ENCODE data around the gene MAP1LC3A. TPM values are rescaled to one million over a fixed set of nuclear protein-coding genes. Genes with fewer than 3 reads are reported as not detected.
"Not testable (repeated sequence)": the region's sequence is repeated elsewhere in the genome, so short reads cannot be mapped to it uniquely, and the experiment has no call there.

The MAP1LC3A gene
- total RNA-seq, 1 experiment from 2014 or later, result 25.9 TPM

GRCh38 chr20:34512955-34513419 lies 45.5 kb upstream of the MAP1LC3A start:
- peaks cover 13 to 15% of the 10 kb centered on the region in 2 experiments for H3K4me1 Mint-ChIP-seq
- H3T11ph ChIP-seq (ENCODE audit: low read length), result no peak overlapping the region

GRCh38 chr20:34514034-34514433 lies 44.5 kb upstream of the MAP1LC3A start:
- H4K8ac ChIP-seq (replicated peaks; ENCODE audit: insufficient read length, low read depth, low read length); H3K27me3 ChIP-seq (ENCODE audit: insufficient read depth, low read length); H3K4ac ChIP-seq (ENCODE audit: low read depth, low read length); H3K56ac ChIP-seq (ENCODE audit: insufficient read length, low read depth, low read length); H3K4me2 ChIP-seq (ENCODE audit: insufficient read depth, insufficient read length, low read length); H3K14ac ChIP-seq (ENCODE audit: insufficient read depth, low read length); H4K20me1 ChIP-seq (ENCODE audit: control insufficient read depth, insufficient read depth, insufficient read length); H3K27me3 Mint-ChIP-seq (ENCODE audit: low read depth); H3T11ph ChIP-seq (ENCODE audit: low read length); H3K4me3 Mint-ChIP-seq; H3K9me3 ChIP-seq (ENCODE audit: control insufficient read depth, low read depth, low read length); H3K27ac Mint-ChIP-seq; H4K91ac ChIP-seq (ENCODE audit: insufficient read length, low read depth, low read length); H3K18ac ChIP-seq (ENCODE audit: insufficient read length, low read depth, low read length); H2AK5ac ChIP-seq (ENCODE audit: insufficient read length, low read length); H3K23ac ChIP-seq (ENCODE audit: insufficient read length, low read depth, low read length); H3K9me3 Mint-ChIP-seq; H4K5ac ChIP-seq (ENCODE audit: insufficient read length, low read depth, low read length); H3K23me2 ChIP-seq (ENCODE audit: insufficient read length, low read depth, low read length, poor library complexity, severe bottlenecking); H2AFZ ChIP-seq (ENCODE audit: low read length); H2BK20ac ChIP-seq (ENCODE audit: low read depth, low read length, poor library complexity, severe bottlenecking); H2BK5ac ChIP-seq (ENCODE audit: insufficient read length, low read length); H3K79me2 ChIP-seq (ENCODE audit: insufficient read depth, low read length); H3K79me1 ChIP-seq (ENCODE audit: insufficient read depth, low read depth, low read length, poor library complexity, severe bottlenecking); DNase-seq; H2BK15ac ChIP-seq (ENCODE audit: low read depth, low read length); H3K4me1 ChIP-seq (ENCODE audit: insufficient read depth, low read length); H2BK120ac ChIP-seq (ENCODE audit: low read depth, low read length, poor library complexity, severe bottlenecking); H3K9ac ChIP-seq (ENCODE audit: extremely low read depth, insufficient read length, low read length); H3K27ac ChIP-seq (ENCODE audit: insufficient read length, low read depth, low read length); H2BK12ac ChIP-seq (ENCODE audit: insufficient read length, low read depth, low read length): not testable (repeated sequence)
- peaks cover 15 to 20% of the 10 kb centered on the region in 2 experiments for H3K4me1 Mint-ChIP-seq
- H3K36me3 Mint-ChIP-seq (ENCODE audit: insufficient read depth in 1 of 3, low read depth in 3 of 3), result peaks cover 0 to 24% (median 3%) of the 10 kb centered on the region in 3 experiments; a peak in 2 of 7 replicates
- no CpG with 5 or more reads among the region's 17 CpGs for WGBS (ENCODE audit: extremely low coverage, insufficient read length, low lambda C conversion rate)

More at GRCh38 chr20:34512955-34513419, 45.5 kb upstream of the MAP1LC3A start:
- no peak overlapping the region for H3K56ac ChIP-seq (ENCODE audit: insufficient read length, low read depth, low read length)
- DNase-seq, result no peak
- no peak overlapping the region for H2BK5ac ChIP-seq (ENCODE audit: insufficient read length, low read length)
- no peak overlapping the region for H2AK5ac ChIP-seq (ENCODE audit: insufficient read length, low read length)
- H3K9ac ChIP-seq (ENCODE audit: extremely low read depth, insufficient read length, low read length), result no peak overlapping the region
- H3K23me2 ChIP-seq (ENCODE audit: insufficient read length, low read depth, low read length, poor library complexity, severe bottlenecking), result peaks cover 7% of the 10 kb centered on the region
- H3K4me1 ChIP-seq (ENCODE audit: insufficient read depth, low read length), result no peaks in the 10 kb centered on the region
- no peak overlapping the region for H2AFZ ChIP-seq (ENCODE audit: low read length)
- peaks cover 2% of the 10 kb centered on the region; the same call in 1 of the 2 replicates for H3K79me2 ChIP-seq (ENCODE audit: insufficient read depth, low read length)
- no peak for TF ChIP-seq CTCF (conservative IDR thresholded peaks at IDR 0.05)
- Mint-ChIP-seq H3K27ac (0 out of 7 replicates have a peak overlapping the region, but pooled peaks of 1 of the 3 experiments have one; percentile 4), H3K4me3 (no peak overlapping the region), H3K27me3 (ENCODE audit: low read depth) (peaks cover 2% of the 10 kb centered on the region; the same call in 1 of the 2 replicates), H3K9me3 (no peaks in the 10 kb centered on the region; a peak in 1 of 5 replicates), H3K36me3 (ENCODE audit: insufficient read depth in 1 of 3, low read depth in 3 of 3) (peaks cover 0 to 22% (median 7%) of the 10 kb centered on the region in 3 experiments; a peak in 4 of 7 replicates)
- no peaks in the 10 kb centered on the region for H3K79me1 ChIP-seq (ENCODE audit: insufficient read depth, low read depth, low read length, poor library complexity, severe bottlenecking)
- H3K4ac ChIP-seq (ENCODE audit: low read depth, low read length), result no peak overlapping the region
- no peak overlapping the region for H3K14ac ChIP-seq (ENCODE audit: insufficient read depth, low read length)
- H3K23ac ChIP-seq (ENCODE audit: insufficient read length, low read depth, low read length), result no peak overlapping the region
- no peak overlapping the region for H4K91ac ChIP-seq (ENCODE audit: insufficient read length, low read depth, low read length)
- H4K5ac ChIP-seq (ENCODE audit: insufficient read length, low read depth, low read length), result no peak overlapping the region
- no peaks in the 10 kb centered on the region for H3K9me3 ChIP-seq (ENCODE audit: control insufficient read depth, low read depth, low read length)
- H3K27ac ChIP-seq (ENCODE audit: insufficient read length, low read depth, low read length), result no peak overlapping the region
- H4K8ac ChIP-seq (replicated peaks; ENCODE audit: insufficient read length, low read depth, low read length), result no peak overlapping the region
- H3K4me2 ChIP-seq (ENCODE audit: insufficient read depth, insufficient read length, low read length), result no peak overlapping the region
- H2BK20ac ChIP-seq (ENCODE audit: low read depth, low read length, poor library complexity, severe bottlenecking), result no peak overlapping the region
- no peak overlapping the region for H3K18ac ChIP-seq (ENCODE audit: insufficient read length, low read depth, low read length)
- no peak overlapping the region for H2BK120ac ChIP-seq (ENCODE audit: low read depth, low read length, poor library complexity, severe bottlenecking)
- no peak overlapping the region for H2BK15ac ChIP-seq (ENCODE audit: low read depth, low read length)
- H4K20me1 ChIP-seq (ENCODE audit: control insufficient read depth, insufficient read depth, insufficient read length), result no peaks in the 10 kb centered on the region
- H2BK12ac ChIP-seq (ENCODE audit: insufficient read length, low read depth, low read length), result no peak overlapping the region
- no peaks in the 10 kb centered on the region for H3K27me3 ChIP-seq (ENCODE audit: insufficient read depth, low read length)
